RPMI7951 (cell line): ENCODE data around the gene AMN. TPM values are rescaled to one million over a fixed set of nuclear protein-coding genes. Genes with fewer than 3 reads are reported as not detected.

Source experiments
- DNase-seq: peaks from one replicate; pipeline ENCODE4 v3.0.0-alpha.2; 2012; ENCODE audit warnings: low read depth
- total RNA-seq: library from RNA; depleted of rRNA; stranded (reverse); fragments of >200 nt; shearing (Covaris generic); gene quantifications from 2 replicates; pipeline ENCODE4 v1.2.3, GENCODE V29; 2014

Gene AMN
- total RNA-seq, 1 experiment from 2014 or later: not detected

DNA sequence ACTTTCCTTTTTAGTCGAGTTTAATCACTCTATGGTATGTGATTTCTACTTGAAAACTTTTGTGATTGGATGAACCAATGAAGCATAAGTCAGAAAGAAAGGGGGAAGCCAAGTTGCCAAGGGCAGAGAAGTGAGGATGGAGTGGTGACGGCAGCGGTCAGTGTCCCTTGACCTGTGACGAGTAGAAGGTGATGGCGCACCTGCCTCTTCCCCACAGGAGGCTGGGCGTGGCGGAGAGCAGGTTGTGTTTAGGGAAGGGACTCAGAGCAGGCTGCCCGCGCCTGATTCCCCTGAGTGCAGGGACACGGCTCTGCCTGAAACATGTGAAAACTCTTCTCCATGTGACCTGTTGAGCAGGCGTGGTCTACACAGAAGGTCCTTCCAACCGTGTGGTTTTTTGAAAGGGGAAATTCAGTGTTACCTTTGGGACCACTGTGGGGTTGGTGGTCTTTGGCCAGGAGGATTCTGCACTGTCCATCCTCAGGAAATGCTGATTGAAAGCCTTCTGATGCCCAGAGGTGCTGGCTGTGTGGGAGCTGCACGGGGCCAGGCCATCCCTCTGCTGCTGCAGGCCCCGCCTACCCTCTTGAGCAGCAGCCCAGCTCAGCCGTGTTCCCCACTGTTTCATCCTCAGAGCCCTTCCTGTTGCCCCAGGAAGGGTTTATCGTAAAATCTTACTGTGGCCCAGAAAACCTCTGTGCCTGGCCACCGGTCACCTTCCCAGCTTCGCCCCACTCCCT is 23.5 kb upstream of the AMN start:
- DNase-seq: no peak

DNA sequence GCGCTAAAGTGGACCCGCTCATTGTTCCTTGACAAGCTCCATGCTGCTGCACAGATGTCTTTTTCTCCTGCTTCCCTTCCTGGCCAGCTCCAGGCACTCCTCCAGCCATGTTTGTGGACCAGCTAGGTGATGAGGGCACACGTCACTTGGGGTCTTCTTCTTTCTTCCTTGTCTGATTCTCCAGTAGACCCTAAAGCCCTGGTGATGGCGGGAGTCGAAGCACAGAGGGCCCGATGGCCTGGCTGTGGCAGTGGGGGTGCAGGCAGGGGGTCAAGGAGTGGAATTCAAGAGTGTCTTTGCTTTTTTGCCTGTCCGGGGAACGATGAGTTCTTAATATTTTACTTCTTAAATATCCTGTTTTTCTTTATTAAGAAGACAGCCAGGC is 23.0 kb upstream of the AMN start:
- DNase-seq: no peak

DNA sequence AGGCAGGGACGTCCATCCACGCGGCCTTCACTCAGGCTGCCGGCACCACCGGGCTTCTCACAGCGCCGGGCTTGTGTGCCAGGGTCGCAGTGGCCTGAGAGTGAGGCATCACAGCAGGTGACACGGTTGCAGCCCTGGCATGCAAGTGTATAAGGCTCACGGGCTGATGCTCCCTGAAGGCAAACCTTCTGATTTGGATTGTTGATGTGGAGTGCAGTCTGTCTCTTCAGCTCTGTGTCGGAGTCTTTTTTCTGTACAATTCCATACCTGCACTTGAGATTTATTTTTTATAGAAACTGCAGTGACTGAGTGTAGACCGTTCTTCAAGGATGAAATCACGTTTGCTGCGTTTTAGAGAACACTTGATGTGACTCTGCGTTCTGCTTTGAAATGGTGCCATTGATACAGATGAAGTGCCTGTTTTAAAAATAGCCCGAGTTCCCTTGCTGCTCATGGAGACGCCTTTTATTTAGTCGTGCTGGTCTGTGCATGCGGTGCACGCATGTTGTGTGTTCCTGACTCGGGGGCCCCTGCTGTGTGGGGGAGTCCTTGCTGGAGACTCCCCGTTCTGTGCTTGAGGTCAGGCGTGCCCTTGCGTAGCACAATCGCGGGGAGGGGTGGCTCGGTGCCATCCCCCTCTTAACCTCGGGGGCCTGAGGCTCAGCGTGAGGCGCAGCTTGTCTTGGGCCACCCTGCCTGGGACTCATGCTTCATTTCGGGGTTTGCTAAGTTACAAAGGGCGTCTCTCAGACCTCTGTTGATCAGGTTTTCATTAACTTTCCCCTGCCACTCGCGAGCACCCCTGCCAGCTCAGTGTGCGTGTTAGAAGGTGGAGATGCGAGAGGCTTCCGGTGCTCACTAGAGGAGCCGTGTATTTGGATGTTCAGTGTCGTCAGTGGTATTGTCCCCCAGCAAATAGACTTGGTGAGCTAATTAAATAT is 21.6 kb upstream of the AMN start:
- DNase-seq: no peak

DNA sequence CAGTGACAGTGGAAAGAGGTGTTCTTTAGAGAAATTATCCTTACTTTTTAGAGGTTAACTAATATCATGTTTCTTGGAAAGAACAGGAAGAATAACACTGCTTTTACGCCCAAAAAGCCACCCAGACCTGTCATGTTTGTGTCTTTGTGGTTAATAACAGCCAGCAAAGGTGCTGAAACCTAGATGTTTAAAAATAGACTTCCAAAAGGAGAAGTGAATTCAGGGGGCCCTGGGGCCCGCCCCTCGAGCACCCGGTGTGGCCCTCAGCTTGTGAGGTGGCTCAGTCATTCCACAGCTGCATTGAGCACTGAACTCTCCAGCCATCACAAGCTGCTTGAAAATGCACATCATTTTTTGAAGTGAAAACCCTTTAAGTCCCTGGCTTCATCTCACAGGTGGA is 20.8 kb upstream of the AMN start:
- no peak for DNase-seq

DNA sequence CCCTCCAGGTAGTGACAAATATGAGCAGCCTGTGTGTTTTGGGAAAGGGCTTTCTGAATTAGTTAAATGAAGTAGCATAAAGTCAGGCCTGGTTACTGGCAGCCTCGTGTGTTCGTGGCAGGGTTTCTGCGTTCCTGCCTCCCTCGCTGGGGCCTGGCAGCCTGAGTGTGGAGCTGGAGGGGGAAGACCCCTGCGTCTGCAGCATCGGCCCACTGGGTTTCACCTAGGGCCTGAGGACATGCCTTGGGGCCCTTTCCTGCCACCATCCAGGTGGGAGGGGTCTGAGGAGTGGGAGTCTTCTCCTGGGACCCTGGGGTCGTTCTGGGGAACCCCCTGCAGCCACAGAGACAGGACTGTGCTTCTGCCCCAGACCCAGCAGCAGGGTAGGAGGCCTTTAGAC is 20.4 kb upstream of the AMN start:
- DNase-seq: no peak

DNA sequence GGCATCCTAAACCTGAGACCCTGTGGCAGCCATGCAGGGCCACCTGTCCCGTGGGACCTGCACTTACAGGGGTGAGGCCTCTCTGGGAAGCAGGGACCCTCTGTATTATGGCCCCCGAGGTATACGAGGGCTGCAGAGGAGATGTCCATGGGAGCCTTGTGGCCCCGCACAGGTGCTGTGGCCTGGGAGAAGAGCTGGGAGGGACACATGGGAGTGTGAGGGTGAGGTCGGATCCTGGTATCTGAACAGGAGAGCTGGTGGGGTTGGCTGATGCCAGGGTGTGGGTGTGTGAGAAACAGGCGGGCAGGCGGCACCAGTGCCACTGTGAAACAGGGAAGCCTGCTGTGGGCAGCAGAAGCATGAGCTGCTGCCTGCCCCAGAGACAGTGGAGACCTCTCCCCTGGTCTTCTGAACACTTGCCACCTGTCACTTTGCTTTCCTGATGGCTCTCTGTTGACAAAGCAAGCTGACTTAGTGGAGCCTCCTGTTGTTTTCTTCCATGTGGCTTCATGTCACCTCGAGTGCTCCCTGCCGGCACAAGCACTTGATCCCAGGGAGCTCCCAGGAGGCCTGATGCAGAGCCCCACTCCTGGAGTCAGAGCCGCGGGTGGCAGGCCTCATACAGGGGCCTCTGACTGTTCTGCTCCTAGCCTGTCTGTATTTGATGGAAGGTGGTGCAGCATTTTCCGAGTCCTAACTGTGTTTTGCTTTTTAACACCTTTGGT is 19.8 kb upstream of the AMN start:
- DNase-seq: no peak

DNA sequence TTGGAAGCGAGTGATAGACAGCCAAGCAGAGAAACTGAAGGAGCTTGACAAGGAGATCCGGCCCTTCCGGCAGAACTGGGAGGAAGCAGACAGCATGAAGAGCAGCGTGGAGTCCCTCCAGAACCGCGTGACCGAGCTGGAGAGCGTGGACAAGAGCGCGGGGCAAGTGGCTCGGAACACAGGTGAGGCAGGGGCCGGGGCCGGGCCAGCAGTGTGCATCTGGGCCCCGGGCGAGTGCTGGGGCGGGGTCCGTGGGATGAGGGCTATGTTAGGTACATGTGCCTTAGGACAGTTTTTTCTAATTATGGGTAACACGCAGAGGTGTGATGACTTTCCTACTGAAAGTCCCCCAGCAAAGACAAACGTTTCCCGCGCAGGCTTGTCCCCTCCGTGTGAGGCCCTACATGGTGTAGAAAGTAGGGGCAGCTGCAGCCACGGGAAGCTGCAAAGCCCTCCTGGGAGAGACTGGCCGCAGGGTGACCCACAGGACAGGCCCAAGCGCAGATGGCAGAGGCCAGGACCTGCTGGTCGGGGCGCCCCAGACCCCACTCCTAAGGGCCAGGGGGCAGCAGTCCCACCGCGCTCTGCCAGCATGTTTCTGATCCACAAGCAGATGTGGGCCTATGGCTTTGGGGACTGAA is 19.1 kb upstream of the AMN start:
- DNase-seq: no peak

DNA sequence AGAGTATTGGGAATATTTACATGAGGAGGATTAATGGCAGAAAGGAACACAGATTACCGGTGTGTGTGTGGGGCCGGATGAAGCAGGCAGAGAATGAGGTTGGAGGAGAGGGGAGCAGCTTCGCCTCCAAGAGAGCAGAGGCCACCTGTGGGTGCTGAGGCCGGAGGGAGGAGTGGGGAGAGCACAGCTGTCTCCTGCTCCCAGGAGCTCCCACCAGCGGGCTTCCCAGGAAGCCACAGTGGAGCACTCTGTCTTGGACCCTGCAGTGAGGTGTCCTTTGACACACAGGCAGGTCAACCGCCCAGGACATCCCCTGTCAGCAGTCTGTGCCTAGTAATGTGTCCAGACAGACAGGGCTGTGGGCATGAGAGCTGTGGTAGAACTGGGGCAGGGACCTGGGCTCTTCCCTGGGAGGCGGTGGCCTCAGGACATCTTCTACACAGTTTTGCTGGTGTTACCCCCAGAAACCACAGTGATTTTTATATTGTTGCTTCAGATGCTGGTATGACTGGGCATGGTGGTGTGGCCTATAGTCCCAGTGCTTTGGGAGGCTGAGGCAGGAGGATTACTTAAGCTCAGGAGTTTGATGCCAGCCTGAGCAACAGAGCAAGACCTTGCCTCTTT is 18.5 kb upstream of the AMN start:
- no peak for DNase-seq

DNA sequence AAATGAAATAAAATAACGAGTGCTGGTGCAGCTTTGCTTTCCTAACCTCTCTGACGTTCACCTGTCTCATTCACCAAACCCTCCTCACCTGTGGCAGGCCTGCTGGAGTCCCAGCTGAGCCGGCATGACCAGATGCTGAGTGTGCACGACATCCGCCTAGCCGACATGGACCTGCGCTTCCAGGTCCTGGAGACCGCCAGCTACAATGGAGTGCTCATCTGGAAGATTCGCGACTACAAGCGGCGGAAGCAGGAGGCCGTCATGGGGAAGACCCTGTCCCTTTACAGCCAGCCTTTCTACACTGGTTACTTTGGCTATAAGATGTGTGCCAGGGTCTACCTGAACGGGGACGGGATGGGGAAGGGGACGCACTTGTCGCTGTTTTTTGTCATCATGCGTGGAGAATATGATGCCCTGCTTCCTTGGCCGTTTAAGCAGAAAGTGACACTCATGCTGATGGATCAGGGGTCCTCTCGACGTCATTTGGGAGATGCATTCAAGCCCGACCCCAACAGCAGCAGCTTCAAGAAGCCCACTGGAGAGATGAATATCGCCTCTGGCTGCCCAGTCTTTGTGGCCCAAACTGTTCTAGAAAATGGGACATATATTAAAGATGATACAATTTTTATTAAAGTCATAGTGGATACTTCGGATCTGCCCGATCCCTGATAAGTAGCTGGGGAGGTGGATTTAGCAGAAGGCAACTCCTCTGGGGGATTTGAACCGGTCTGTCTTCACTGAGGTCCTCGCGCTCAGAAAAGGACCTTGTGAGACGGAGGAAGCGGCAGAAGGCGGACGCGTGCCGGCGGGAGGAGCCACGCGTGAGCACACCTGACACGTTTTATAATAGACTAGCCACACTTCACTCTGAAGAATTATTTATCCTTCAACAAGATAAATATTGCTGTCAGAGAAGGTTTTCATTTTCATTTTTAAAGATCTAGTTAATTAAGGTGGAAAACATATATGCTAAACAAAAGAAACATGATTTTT is 17.1 kb upstream of the AMN start:
- DNase-seq: no peak

DNA sequence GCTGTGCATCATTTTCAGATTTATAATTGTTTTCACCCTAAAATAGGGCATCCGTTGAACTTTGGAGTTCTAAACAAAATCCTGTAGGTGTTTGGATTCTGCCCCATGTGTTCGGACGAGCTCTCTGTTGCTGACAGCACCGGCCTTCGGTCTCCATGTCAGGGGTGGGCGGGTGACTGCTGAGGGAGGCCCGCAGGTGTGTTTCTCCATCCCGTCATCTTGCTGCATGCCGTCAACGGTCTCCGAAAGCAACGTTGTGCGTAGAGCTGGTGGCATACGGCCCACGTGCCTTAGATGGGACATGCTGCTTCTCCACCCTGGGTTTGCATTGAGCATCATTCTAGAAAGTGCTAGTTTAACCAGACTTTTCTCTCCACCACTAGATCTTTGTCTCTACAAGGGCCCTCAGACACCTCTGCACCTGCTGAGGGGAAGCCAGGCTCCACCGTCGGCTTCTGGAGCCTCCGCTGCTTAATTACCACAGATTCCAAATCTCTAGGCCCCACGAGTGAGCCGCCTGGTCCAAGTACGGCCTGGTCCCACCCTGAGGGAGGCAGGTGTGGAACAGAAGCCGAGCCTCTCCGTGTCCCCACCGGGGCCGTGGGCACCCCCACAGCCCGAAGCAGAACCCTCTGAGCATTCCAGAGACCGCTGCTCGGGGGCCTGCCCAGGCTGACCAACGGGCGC is 15.7 kb upstream of the AMN start:
- no peak for DNase-seq

DNA sequence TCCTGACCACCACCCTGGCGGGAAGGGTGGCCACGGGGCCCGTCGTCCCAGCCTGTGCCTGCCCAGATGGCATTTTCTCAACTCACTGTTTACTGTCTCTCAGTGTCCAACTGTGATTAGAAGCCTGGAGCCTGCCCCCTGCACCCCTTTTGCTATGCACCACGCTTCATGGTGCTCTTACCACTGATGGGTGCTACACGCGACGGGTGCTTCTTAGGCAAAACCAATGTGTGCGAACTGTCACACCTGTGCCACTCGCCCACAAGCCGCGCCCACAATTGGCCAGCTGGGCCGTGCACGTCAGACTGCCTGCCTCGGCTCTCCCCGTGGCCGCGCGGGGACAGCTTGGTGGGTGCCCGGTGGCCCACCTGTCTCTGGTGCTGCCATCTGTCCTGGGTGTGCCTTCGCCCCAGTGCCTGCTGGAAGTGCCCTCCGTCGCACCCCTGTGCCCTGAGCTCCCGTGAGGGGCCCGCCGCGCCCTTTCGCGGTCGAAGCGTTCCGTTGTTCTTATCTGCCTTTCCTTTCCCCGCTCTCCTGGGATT is 15.1 kb upstream of the AMN start:
- no peak for DNase-seq

DNA sequence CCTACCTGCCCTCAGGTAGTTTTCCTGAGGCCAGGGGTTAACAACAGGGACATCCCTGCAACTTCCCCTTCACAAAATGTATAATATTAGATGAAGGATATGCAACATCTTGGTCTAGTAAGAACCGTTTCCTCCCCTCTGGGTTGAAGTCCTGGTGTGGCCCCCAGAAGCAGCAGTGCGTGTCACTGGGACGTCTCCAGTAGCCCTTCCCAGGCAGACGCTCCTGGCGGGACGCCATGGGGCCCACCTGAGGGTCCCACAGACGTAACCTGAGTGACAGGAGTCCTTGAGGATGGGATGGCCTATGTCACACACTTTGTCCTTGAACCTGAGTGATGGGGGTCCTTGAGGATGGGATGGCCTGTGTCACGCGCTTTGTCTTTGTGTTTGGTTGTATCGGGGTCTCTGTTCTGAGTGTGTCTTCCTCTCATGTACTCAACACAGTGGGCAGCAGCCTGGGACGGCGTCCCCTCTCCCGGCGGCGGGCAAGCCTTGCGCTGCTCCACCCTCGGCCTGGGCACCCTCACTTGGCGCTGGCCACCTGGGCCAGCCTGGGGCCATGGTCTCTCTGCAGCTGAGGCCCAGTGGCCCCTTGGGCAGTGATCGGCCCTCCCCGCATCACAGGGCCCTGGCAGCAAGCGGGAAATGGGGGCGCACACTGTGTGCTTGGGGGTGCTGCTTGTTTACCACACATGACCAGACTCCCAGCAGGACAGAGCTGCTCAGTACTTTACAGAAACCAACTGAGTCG is 14.3 kb upstream of the AMN start:
- DNase-seq: no peak

DNA sequence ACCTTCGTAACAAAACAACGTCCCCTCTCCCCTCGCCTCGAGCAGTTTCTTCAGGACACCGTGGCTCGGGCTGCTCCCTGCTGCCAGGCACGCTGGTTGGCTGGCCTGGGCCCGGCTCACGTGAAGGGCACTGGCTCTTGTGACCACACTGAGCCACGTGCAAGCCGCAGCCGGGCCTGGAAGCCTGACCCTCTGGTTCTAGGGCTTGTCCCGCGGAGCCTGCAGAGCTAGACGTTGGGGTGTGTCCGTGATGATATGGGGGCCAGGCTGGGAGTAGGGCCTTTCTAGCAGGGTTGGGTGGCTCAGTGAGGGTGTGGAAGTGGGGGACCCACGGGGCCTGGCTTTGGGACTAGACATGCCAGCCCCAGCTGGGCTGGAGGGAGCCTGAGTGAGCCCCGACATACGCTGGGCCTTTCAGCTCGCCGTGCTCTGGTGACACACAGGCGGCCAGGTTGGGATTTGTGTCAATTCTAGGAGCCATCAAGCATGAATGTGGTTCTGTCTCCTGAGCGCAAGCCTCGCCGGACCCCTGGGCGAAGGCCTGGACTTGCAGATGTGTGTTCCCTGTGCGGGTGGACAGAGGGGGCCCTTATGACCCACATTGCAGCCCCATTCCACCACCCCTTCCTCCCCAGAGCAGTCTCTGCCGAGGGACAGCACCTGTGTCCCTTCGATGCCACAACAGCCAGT is 13.6 kb upstream of the AMN start:
- DNase-seq: no peak

DNA sequence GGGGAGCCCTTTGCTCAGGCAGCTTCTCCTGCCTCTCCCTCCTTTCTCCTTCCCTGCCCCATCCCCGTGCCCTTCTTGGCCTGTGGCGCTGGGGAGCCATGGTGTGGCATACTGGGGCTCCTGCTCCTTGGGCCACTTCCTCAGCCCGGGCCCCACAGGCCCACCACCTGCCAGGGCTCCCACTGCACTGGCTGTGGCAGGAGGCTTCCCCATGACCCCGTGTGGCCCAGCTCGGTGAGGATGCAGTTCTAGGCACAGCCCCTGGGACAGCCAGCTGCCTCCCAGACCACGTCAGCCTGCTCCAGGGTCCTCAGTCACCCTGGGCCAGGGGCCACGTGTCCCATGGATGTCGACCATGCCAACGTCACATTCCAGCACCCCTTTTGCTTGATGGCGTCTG is 13.0 kb upstream of the AMN start:
- DNase-seq: no peak

DNA sequence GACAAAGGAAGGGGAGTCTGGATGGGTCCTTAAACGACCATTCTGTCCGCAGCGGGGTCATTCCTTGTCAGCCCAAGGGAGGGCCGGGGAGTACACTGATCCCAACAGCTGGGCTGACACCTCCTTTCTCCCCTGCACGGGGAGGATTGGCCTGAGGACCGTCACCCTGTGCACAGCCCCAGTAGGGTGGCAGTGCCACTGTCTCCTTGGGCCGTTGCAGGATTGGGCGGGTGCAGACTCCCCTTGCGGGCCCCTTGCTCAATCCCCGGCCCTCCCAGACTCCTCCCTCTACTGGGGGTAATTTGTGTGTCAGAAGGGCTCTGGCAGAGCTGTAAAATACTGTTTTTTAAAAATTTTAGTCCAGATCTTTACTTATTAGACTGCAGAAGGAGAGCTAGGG is 12.6 kb upstream of the AMN start:
- no peak for DNase-seq

DNA sequence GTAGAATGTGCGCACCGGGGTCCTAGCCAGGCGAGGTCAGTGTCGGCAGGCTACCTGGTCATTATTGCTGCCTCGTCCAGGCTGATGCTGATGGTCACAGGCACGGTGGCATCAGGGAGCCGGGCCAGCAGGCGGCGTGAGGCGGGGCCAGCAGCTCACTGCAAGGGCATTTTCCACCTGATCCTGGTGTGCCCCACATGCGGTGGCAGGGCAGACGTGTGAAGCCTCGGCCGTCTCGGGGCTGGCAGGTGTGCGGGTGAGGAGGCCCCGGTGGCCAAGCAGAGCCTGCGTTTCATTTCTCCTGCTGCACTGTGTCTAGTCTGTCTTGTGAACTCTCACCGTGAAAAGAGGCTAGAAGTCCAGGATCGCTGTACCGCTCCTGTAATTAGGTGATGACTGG is 12.0 kb upstream of the AMN start:
- no peak for DNase-seq

DNA sequence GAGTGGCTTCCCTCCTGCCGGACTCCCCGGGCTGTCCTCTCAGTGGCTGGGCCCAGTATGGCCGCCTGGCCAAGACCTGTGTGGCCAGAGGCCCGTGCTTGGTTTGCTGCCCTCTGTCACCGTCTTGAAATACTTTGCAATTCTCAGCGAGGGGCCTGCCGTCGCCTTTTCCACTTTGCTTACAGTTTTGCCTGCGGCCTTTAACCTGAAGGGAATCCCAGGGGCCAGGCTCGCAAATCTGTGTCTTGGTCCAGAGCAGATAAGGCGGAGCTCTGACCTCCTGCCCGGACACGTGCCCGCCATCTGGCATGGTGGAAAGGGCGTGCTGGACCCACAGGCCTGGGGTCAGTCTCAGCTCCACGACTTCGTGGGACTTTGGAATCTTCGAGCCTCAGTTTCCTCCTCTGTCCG is 10.9 kb upstream of the AMN start:
- DNase-seq: no peak
